HG03039 (cell line): ENCODE data around the gene PITPNC1.
"Not testable (repeated sequence)": the region's sequence is repeated elsewhere in the genome, so short reads cannot be mapped to it uniquely, and the experiment has no call there.

Source experiments
- ATAC-seq: cut with Tn5 transposase; IDR thresholded peaks from one replicate; pipeline ENCODE4 v1.9.1; 2021; ENCODE audit warnings: mild to moderate bottlenecking, moderate library complexity; ENCODE audit not compliant: unreplicated experiment

Gene PITPNC1

GRCh38 chr17:67452681-67453554 is 75.8 kb downstream of the PITPNC1 start:
- ATAC-seq = no peak

DNA sequence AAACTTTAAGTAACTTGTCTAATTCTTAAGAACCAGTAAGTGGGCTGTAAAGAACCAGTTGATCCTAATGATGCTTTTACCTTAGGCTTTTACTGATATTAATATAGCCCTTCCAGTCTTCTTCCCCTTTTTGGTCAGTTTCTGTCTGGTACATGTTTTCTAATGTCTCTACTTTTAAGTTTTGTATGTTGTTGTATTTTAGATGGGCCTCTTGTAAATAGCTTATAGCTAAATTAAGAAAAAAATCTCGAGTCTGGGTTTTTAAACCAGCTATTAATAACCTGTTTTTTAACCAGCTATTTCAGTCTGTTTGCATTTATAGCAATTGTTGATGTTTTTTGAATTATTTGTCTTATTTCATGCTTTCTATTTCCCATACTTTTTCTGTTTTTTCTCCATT is 79.0 kb downstream of the PITPNC1 start:
- no peak for ATAC-seq

DNA sequence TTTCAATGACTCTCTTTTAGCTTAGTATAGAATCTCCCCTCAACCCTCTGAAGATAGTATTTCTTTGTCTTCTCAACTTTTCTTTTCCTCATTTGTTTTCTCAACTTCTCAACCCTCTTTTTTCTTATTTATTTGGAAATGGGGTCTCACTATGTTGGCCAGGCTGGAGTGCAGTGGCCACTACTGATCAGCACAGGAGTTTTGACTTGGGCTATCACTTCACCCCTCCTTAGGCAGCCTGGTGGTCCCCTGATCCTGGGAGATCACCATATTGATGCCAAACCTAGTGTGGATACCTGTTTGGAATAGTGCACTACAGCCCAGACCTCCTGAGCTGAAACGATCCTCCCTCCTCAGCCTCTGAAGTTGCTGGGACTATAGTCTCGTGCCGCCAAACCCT is 79.8 kb downstream of the PITPNC1 start:
- ATAC-seq = no peak

DNA sequence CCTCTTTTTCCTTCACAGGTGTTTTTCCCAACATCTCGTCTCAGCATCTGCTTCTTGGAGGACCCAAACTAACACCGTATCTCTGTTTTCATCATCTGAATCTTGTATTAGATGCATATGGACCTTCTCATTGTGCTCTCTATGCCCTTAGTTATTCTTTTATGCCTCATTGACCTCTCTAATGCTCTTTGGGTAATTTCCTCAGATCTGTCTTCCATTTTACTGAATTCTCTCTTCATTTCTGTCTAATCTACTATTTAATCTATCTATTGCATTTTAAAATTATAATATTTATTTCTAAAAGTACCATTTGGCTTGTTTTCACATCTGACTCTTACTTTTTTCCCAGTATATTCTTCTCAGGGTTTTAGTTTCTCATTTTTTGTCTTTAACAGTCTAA is 81.1 kb downstream of the PITPNC1 start:
- no peak for ATAC-seq

GRCh38 chr17:67459985-67460384 is 82.9 kb downstream of the PITPNC1 start:
- ATAC-seq = no peak

- no peak for ATAC-seq
These were observed 84.2 kb downstream of the PITPNC1 start for GRCh38 chr17:67461228-67461780.

DNA sequence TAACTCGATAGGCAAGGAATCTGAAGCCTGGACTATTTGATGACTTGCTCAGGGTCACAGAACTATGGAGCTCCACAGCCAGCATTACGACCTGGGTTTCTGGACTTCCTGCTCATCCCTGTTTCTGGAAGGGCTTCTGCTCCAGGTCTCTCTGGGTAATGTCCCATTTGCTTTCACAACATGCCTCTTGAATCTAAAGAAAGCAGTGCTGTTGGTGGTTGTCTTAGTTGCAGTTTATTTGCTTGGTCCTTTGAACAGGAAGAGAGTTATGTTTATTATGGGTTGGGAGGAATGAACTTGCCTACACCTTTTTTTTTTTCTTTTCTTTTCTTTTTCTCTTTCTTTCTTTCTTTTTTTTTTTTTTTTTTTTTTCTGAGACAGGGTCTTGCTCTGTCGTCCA is 84.8 kb downstream of the PITPNC1 start:
- ATAC-seq = no peak

DNA sequence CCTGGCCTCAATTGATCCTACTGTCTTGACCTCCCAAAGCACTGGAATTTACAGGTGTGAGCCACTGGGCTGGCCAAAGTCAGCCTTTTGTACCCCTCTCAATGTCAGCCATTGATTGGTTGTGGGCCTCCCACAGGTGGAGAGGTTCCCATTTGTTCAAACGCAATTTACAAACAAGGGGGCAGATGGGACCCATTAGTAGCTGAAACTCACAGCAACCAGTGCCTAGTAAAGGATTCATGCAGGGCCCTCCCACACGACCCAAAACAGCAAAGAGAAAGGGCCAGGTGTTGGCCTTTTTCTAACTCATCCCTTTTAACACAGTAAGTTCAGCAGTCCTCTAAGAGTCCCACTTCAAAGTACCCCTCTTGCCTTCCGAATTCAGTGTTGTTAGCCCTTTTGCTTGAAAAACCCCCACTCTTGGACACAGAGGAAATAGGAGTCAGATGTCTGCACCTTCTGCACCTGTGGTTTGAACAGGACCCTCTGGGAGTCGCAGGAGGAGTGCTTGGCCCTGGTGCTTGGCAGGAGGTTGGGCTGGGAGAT is 89.2 kb downstream of the PITPNC1 start:
- no peak for ATAC-seq

DNA sequence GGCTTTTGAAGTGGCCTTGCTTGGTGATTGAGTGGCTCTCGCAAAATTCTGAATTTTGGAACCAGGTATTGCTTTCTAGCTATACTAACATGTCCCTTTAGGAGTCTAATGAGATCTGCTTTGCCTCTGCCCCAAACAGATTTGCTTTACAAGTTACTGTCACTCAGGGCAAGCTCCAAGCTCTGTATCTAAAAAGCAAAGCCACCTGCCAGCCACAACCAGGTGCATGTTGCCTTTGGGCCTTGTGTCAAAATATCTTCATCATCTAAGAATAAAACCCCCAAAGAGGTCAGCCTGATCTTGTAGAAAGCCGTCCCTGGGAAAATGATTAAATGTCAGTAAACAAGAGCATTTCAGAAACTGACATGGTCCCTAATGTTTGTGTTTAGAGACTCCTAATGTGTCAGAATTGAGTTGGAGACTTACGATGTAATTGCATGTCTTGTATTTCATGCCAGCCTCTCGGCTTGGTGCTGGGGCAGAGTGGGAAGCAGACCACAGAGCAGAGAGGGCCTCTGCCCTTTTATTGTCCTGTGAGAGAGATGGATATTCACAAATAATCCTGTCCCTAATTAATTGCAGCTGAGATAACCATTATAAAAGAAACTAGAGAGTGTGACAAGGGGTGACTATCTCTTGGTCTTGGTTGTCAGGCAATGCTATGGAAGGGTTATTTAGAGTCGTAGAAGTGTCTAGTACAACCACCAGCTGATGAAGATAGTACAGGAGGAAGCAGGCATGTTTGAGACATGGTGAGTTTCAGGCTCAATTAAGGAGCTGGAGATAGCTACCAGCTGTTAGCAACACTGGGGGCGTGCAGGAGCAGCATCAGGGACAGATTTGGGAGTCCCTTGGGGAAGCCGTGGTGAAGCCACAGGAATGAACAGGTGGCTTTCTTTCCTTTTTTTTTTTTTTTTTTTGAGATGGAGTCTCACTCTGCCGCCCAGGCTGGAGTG is 90.7 kb downstream of the PITPNC1 start:
- ATAC-seq = no peak

- ATAC-seq = no peak
These were observed 92.3 kb downstream of the PITPNC1 start for GRCh38 chr17:67469208-67469980.

GRCh38 chr17:67470163-67470562 is 93.1 kb downstream of the PITPNC1 start:
- ATAC-seq = no peak

GRCh38 chr17:67471118-67471517 is 94.0 kb downstream of the PITPNC1 start:
- ATAC-seq = no peak

DNA sequence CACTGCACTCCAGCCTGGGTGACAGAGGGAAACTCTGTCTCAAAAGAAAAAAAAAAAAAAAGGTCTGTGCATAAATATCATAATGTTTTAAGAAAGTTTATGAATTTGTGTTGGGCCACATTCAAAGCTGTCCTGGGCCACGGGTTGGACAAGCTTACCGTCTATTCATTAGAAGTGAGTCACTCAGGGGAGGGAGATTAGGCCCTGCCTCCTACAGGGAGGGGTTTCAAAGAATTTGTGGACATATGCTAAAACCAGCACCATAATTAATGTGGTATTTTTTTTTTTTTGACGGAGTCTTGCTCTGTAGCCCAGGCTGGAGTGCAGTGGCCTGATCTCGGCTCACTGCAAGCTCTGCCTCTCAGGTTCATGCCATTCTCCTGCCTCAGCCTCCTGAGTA is 95.5 kb downstream of the PITPNC1 start:
- ATAC-seq = not testable (repeated sequence)

- no peak for ATAC-seq
These were observed 97.1 kb downstream of the PITPNC1 start for GRCh38 chr17:67474081-67474661.

DNA sequence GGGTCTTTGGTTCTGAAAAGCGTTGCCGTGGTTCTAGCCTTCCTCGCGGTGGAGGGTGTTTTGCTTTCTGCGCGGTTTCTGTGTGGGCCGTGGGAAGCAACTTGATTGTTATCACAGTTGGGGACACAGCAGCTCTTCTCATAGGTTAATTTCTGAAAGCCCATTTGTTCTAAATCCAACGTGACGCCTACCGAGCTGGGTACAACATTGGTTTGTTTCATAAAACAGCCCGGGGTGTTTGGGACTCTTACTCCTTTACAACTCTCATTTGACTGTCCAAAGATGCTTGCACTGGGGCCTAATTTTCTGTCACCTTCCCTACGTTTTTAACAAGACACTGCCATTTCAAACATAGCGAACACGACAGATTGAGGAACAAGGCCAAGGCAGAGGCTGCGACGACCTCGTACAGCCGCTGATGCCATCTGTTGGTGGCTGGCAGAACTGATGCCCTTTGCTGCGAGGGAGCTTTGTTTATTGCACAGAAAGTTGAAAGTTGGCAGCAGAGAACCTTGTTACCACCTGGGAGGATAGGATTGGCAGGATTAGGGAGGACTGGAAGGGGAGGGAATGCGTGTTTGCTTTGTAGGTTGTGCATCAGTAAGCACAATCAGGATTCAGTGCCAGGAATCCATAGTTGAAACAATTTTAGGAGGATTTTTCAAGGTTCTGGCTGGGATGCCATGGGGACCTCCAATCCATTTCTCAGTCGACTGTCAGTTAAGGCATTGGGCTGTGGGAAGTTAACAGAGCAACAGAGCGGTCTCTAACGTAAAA is 98.3 kb downstream of the PITPNC1 start:
- ATAC-seq = no peak

GRCh38 chr17:67476787-67477335 is 99.8 kb downstream of the PITPNC1 start:
- no peak for ATAC-seq

- ATAC-seq = no peak
These were observed 100.6 kb downstream of the PITPNC1 start for GRCh38 chr17:67477687-67478086.

GRCh38 chr17:67478401-67479041 is 101.4 kb downstream of the PITPNC1 start:
- no peak for ATAC-seq
